Left hindlimb (tissue), 1 donor: ENCODE results near the gene ARMH4.
A peak's percentile ranks its signal among the peaks of the same experiment; 100 is the strongest.

Experiments
- DNase-seq: peaks from one replicate; pipeline ENCODE4 v3.0.0-alpha.2; 2018

The ARMH4 gene, protein sequence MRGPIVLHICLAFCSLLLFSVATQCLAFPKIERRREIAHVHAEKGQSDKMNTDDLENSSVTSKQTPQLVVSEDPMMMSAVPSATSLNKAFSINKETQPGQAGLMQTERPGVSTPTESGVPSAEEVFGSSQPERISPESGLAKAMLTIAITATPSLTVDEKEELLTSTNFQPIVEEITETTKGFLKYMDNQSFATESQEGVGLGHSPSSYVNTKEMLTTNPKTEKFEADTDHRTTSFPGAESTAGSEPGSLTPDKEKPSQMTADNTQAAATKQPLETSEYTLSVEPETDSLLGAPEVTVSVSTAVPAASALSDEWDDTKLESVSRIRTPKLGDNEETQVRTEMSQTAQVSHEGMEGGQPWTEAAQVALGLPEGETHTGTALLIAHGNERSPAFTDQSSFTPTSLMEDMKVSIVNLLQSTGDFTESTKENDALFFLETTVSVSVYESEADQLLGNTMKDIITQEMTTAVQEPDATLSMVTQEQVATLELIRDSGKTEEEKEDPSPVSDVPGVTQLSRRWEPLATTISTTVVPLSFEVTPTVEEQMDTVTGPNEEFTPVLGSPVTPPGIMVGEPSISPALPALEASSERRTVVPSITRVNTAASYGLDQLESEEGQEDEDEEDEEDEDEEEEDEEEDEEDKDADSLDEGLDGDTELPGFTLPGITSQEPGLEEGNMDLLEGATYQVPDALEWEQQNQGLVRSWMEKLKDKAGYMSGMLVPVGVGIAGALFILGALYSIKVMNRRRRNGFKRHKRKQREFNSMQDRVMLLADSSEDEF

DNA sequence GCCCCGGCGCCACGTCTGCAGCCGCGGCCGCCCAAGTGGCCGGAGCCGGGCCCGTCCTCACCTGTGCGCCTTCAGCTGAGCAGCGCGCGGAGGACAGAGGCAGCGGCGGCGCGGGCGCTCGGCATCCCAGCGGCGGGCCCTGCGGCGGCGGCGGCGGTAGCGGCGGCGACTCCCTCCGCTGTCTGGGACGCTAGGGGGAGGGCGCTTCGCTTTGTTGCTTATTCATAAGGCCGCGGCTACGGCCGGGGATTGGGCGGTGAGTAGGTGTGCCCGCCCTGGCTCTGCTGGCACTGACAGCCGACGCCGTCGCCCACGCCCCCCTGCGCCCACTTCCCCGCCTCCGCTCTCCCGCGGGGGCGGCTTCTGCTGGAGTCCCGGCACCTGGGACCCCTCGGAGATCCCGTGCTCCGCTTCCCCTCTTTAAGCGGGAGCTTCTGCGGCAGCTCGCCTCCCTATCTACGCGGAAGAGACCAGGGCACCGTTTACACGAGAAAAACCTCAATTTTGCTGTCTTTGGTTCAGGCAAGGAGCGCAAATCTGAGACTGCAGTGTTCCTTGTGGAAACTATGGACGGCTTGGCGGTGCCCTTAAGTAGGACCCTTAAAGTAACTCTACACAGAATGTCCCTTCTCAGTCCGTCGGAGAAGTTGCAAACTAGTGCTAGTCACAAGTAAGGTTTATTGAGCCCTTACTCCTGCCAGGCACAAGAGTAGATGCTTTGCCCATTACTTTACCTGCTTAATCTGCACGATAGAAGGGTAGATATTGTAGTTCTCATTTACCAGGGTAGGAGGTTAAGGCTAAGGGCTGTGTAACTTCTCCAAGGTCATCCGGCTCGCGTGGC is at the start of gene ARMH4:
TSS of gene ARMH4 (minus strand) at position 200 of the 844 bp plus-strand sequence. CDS start 12,855 bp downstream, outside the sequence.
- DNase-seq: peak; percentile 87

DNA sequence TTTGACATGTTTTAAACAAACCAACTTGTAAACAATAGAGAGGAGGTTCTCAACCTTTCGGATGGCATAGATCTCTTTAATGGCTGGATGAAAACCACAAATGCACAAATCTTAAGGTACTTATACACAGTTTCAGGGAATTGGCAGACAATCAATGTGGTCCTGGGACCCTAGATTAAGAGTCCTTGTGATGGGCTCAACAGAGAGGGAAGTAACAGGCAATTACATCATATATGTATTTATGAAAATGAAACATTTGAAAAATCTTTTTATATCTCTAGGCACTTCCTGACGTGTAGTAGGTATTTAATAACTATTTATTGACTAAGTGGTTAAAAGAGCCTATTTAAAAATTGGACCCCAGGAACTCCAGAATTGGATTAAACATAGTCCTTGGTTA is 48.8 kb upstream of the ARMH4 start:
- DNase-seq: no peak

DNA sequence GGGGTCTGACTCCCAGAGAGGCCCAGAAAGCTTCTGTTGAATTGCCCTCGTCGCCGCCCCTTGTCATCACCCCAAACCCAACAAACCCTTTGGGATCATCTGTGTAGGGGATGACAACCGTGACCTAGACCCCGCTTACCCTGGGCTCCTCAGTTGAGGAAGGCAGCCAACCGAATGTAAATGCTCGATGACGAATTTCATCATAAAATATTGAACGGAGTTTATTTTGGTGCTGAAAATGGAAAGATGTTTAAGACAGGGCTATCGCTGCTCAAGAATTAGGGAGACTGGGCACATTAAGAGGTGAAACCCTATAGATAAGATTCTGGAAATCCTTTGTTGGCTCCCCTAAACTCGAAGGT is 48.4 kb upstream of the ARMH4 start:
- DNase-seq: no peak

DNA sequence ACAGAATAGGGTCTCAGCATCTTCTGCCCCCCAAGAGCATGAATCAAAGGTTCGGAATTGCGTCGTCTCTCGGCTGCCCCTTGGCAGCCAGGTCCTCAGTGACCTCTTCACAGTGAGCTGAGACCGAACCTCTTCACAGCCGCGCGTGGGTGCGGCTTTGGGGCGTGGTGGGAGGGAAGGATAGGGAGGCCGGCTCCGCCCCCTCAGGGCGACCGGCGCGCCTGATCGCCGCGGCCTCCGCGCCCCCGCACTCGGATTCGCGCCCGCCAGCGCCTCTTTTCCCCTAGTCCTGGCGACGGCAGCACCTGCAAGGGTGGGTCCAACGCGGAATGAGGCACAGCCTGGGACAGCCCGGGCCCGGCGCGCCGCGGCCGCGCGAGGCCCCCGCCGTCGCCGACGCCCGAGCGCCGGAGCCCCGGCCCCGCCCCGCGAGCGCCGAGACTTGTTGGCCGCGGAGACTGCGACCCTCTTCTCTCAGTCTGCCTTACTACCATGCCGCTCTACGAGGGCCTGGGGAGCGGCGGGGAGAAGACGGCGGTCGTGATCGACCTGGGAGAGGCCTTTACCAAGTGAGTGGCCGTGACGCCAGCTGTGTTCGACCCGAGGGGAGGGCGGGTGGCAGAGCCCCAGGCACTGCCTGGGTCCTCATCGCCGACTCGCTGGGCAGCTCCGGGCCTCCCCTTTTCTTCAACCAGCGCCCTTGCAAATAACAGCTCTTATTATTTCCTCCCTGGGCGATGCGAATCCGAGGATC is 47.9 kb upstream of the ARMH4 start, which contains the start of gene ACTR10:
TSS of gene ACTR10 (plus strand) at position 424 of the 754 bp plus-strand sequence. CDS start at position 493, 69 bp downstream.
- DNase-seq: peak; percentile 90

DNA sequence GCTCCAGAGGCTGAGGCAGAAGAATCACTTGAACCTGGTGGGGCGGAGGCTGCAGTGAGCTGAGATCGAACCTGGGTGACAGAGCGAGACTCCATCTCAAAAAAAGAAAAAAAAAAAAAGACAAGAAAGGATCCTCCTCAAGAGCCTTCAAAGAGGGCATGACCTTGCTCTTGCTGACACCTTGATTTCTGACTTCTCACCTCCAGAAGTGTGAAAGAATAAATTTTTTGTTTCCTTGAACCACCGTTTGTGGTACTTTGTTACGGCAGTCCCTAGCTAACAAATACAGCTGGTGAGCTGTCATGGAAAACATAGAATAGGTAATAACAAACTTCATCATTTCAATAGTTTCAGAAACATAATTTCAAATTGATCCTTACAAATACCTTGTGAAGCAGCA is 46.1 kb upstream of the ARMH4 start:
- no peak for DNase-seq

DNA sequence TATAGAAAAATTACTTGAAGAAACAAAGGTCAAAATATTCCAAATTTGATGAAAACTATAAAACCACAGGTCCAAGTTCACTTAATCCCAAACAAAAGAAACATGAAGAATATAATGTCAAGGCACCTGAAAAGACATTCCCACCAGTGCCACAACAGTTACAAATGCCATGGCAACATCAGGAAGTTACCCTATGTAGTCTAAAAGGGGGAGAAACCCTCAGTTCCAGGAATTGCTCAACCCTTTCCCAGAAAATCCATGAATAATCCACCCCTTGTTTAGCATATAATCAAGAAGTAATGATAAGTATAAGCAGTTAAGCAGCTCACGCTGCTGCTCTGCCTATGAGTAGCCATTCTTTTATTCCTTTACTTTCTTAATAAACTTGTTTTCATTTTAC is 44.2 kb upstream of the ARMH4 start:
- DNase-seq: no peak

DNA sequence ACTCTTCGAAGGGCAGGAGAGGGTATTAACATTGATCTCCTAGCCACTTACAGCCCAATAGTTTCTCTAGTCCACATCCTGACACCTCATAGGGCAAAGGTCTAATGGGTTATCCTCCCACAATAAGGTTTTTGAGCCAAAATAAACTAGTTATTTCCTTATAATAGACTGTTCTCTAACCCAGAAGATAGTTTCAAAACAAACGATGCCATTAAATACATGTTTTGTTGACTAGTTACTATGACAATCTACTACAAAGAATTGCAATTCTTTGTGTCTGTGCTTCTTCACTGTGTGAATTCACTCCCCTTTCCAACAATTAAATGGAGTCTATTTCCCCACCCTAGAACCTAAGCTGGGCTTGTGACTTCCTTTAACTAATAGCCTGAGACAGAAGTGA is 41.5 kb upstream of the ARMH4 start:
- DNase-seq: no peak

DNA sequence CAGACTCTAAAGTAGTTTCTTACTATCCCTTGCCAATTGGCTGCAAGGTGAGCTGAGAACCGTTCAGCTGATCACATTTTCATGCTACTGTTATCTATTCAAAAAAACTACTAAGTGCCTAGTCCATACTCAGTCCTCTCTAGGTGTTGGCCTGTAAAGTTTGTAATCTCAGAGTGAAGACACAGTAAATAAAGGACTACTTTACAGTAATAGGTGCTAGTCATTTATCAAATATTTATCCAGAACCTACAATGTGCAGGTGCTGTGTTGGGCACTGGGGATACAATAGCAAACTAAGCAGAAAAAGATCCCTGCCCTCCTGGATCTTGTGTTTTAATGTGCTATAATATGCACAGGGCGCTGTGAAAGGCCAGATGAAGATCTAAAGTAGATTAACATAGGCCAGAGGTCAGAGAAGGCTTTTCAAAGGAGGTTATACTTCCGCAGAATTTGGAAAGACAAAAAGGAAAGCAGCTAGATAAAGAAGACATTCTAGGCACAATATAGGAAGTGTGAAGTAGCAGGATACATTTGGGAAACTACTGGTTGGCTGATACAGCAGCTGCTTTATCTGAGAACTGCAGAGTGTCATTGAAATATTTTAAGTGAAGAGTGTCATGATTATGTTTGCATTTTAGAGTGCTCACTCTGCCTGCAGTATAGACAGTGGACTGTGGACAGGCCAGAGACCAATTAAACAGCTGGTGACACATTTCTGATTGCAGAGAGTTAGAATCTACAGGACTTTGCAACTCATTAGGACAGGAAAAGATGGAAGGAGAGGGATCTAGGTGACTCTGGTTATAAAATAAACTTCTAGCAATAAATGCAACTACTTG is 40.0 kb upstream of the ARMH4 start:
- DNase-seq: no peak

DNA sequence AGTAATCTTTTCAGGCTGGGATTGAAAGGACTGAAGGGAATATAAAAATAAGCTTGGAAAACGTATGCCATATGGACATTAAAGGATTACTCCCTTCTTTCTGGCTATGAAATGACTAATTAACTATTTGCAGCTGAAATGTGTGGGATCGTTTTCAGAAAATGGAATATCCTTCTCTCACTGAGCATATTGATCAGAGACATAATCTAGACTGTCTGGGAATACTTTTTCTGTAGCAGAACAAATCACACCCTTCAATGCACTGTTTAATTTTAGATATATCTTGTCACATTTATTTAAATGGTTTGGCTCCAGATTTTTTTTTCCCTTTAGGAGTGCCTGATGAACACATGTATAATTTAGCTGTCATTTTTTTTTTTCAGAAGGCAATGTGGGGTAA is 37.2 kb upstream of the ARMH4 start:
- no peak for DNase-seq

DNA sequence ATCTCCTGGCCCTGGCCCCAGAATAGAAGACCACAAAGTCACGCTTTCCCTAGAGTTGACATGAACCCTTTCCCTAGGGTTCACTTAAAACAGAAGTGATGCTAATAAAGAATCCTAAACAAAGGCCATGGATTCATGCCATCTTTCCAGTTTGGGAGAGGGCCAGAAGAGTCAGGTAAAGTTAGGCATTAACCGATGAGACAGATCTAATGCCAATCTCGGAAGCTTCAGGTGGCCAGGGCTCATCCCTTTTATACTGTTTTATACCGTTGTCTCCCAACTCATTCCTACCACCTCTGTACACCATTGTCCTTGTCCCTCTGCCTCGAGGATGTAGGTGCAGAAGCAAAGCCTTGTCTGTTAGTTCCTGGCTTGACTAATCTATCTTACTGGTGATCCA is 25.1 kb upstream of the ARMH4 start:
- DNase-seq: no peak

DNA sequence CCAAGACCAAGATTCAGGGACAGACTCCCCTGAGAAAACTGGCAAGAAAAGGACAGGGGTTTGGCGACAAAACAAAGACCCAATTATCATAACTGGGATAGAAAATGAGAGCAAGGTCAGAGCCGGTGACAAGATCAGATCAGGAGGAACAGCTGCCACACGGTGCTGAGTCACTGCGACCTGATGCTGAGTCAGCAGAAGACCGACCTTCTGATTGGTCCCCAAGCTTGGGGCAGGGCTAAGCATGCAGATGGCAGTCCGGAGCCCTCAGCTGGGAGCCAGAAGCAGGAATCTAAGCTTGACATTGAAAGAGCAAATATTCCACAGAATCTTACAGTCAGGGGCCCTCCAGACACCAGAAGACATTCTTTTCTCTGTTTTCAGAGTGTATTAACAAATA is 19.1 kb upstream of the ARMH4 start:
- DNase-seq: peak; percentile 55

DNA sequence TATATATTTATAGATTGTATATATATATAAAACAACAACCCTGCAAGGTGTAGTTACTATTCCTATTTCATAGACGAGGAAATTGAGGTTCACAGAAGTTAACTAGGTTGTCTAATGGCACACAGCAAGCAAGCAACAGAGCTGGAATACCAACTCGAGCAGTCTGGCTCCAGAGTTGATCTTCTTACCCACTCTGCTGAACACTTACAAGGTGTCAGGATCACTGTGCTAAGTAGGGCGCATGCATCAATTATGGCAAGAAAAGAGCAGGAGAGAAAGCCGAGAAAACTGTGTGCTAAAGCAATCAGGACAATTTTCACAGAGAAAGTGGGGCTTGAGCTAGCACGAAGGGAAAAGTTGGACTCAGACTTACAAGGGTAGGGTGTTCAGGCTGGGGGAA is 15.9 kb upstream of the ARMH4 start:
- DNase-seq: no peak

DNA sequence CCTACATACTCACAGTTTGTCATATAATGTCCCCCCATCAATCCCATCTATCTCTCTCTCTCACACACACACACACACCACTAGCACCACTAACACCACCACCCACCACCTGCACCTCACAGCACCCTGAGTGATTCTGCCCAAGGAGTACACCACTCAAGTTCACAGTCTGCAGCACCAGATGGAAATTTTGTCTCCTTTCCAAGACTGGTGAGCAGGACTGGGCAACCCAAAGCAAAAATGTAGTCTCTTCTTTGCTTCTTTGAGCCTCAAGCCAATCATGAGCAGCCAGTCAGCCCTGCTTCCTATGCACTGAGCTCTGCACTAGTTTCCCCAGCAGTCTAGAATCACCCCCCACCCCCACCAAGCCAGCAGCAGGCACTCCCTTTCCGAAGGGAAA is 15.0 kb upstream of the ARMH4 start:
- no peak for DNase-seq

DNA sequence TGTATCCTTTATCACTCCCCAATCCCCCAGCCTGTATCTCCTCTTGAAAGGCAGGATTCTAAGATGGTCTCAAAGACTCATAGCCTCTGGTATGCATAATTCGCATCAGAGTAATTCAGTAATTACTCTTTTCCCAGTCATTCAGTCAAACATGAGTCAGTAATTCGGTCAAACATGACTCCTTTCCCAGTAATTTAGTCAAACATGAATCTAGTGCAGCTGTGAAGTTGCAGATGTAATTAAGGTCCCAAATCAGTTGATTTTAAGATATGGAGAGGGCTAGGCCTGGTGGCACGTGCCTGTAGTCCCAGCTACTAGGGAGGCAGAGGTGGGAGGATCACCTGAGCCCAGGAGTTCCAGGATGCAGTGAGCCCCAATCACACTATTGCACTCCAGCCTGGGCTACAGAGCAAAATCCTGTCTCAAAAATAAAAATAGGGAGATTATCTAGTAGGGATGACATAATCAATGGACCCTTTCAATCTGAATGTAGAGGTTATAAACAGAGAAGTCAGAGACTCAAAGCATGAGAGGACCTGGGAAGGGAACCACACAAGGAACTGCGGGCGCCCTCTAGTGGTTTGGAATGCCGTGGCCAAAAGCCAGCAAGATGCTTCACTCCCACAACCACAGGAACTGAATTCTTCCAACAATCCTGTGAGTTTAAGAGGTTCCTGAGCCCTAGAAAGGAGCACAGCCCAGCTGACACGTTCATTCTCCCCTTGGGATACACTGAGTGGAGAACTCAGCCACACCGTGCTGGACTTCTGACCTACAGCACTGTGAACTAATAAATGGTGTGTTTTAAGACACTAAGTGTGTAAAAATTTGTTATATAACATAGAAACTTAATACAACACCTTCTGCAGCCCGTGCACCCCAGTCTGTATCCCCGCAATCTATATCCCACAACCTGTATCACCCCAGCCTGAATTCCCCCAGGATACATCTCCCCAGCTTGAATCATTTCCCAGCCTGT is 14.3 kb upstream of the ARMH4 start:
- peak; percentile 84 for DNase-seq

DNA sequence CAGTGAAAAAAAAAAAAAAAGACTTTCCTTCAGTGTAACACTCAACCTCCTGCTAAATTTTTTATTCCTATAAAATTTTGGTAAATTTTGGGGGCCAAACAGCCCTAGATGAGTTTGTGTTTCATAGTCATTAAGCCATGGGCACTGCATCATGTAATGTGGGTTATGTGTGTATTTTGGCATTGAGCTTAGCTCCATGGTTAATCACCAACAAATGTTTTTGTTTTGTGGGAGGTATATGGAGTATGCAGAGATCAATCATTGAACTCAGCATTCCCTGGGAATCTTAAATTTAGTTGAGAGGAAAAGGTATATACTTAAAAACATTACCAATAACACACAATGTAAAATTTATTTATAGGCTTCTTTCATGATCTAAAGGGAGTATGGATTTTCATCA is 8.5 kb upstream of the ARMH4 start:
- DNase-seq: no peak

DNA sequence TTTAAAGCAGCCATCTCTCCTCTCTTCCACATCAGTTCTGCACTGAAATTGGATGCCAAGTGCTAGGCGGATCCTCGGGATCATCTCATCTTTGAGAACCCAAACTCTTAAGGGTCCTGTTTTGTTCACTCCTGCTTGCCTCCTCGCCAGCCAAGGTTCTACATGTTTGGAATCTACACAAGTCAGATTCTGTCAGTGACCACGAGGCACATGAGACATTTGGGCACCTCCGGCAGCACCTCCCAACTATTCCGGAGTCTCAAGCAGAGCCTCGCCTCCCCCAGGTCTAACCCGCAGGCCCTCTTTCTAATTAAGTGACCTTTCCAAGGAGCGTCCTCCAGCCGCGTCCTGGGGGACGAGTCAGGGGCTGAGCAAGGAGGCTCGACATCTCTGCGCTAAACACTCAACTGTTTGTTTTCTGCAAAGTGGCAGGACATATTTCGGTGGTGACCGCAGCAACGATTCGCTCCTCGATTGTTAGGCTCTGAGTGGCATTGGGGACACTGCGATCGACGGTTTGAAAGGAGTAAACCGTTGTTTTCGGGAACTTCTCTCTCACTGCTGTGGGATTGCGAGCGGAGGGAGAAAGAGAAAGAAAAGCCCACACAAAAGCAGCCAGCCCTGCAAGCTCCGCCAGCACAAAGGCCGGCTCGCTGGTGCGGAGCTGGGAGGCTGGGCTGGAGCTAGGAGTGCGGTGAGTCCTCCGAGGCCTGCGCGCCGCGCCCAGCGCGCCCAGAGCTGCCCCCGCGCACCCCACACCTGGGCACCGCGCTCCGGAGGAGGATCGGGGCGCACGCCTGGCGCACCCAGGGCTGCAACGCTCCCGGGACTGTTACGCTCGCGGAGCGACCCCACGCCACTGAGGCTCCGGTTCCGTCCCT is 640 bp downstream of the ARMH4 start:
- peak; percentile 40 for DNase-seq

DNA sequence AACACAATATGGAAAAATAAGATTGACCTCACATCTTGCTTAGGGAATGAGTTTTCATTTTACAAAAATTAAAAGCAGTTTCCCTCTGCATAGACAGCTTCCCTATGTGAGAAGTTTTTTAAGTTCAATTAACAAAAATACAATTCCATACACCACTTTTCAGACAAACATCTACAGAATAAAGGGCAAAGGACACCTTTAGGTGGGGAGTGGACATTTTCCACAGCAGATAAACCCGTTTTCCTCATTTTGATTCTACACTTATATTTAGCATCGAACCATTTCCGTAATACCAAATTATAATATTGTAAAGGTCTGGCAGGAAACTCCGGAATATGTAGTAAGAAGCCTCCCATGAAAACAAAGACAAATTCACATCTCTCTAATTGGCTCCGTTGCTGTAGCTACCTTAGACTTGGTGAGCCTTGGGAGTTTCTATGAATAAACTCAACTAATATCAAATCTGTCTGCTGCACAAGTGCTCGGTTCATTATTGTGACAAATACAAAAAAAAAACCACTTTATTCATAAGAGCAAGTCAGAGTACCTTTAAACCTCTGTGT is 1.7 kb downstream of the ARMH4 start:
- DNase-seq: no peak

DNA sequence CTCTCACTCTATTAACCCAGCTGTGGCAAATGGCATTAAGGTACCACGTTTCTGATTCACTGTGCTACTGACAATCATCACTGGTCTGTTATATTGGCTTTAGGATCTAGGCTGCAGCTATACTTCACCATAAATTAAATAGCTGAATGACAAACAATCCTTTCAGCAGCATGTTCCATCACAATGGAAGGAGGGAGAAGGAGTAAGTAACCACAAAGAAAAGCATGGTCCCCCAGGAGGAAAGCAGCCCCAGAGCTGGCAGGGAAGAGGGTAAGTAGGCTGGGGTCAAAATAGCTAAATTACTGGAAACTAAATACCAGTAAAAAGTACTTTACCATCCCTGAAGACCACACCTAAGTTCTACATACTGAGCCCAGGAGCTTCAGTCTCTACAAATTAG is 2.8 kb downstream of the ARMH4 start:
- DNase-seq: no peak

DNA sequence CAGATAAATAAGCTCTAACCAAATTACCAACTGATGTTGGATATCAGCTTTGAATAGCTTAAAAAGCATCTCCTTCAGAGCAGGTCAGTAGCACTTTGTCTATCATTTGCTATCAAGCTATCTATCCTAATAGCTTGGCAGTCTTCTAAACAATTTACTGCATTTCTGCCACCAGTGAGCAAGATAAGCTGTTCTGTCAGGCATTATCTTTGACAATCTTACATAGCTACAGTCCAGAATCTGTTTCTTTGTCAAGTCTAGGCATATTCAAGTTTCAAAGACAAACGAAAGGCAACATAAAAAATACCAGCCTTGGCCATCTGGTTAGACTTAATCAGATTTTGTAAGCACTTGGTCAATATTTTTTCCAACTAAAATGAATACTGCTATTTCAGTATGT is 5.6 kb downstream of the ARMH4 start:
- DNase-seq: no peak
